Measurements from ENCODE around the gene MAN2B2. TPM values are rescaled to one million over a fixed set of nuclear protein-coding genes. Genes with fewer than 3 reads are reported as not detected.

MAN2B2 gene
- total and polyA plus RNA-seq, 2 of the 4 experiments (the other 2 are of a cell fraction) = 13.4 to 34.1 TPM

DNA sequence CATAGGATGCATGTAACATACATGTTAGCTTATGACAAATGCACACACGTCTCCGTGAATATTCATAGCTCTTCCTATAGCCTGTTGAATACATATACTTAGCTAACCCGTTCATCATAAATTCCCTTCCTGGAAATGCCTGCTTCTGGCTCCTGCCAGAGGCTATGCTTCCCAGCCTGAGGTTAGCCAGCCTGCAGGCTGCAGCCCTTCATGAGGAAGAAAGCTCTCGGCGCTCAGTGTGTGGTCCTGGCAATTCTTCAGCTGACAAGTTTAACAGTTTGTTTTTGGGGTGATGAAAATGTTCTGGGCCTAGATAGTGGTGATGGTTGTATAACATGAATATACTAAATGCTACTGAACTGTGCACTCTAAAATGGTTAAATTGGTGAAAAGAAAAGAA is 48.8 kb upstream of the MAN2B2 start:
- Histone ChIP-seq H2BK15ac (ENCODE audit: low read depth, low read length) (no peak overlapping the region), H4K5ac (ENCODE audit: low read depth, low read length) (no peak overlapping the region), H2BK20ac (ENCODE audit: low read depth, low read length) (no peak overlapping the region), H3K23ac (ENCODE audit: low read depth, low read length) (no peak overlapping the region), H3K14ac (replicated peaks; ENCODE audit: low read depth, low read length) (no peak overlapping the region), H3K27ac (ENCODE audit: insufficient read depth, low read length) (no peak overlapping the region), H3K9me1 (ENCODE audit: insufficient read depth, low read length) (no peaks in the 10 kb centered on the region), H3K4ac (ENCODE audit: low read depth, low read length) (no peak overlapping the region), H2BK120ac (ENCODE audit: low read depth, low read length) (no peak overlapping the region), H4K91ac (ENCODE audit: insufficient read depth, low read depth, low read length) (no peak overlapping the region), H2AK9ac (replicated peaks; ENCODE audit: low read depth, low read length, poor library complexity) (no peak overlapping the region), H3K4me2 (ENCODE audit: low read depth, low read length) (no peak overlapping the region), H2AFZ (replicated peaks; ENCODE audit: low read length, poor library complexity) (no peak overlapping the region), H3K18ac (ENCODE audit: low read depth, low read length) (no peak overlapping the region), H4K8ac (ENCODE audit: low read depth in 2 of 2, low read length in 2 of 2) (no peak overlapping the region), H3K27me3 (ENCODE audit: control insufficient read depth, insufficient read depth, low read length) (peaks cover 3% of the 10 kb centered on the region; the same call in 1 of the 2 replicates), H3K4me1 (ENCODE audit: control insufficient read depth, insufficient read depth, low read length) (no peaks in the 10 kb centered on the region), H2BK5ac (ENCODE audit: low read depth, low read length, poor library complexity, severe bottlenecking) (no peak overlapping the region), H3K79me1 (ENCODE audit: low read depth in 1 of 2, low read length in 2 of 2) (no peaks in the 10 kb centered on the region), H2AK5ac (ENCODE audit: low read depth, low read length) (no peak overlapping the region), H3K9ac (ENCODE audit: low read depth, low read length) (no peak overlapping the region), H3K4me3 (ENCODE audit: insufficient read depth, low read depth, low read length) (no peak overlapping the region), H3K9me3 (ENCODE audit: control insufficient read depth, insufficient read depth, low read length) (no peaks in the 10 kb centered on the region), H4K20me1 (ENCODE audit: insufficient read depth, low read length) (no peaks in the 10 kb centered on the region), H3K36me3 (ENCODE audit: control insufficient read depth, insufficient read depth, low read length) (no peaks in the 10 kb centered on the region), H3K56ac (ENCODE audit: extremely low read depth, insufficient read depth, low read length) (no peak overlapping the region)
- POLR2A ChIA-PET (ENCODE audit: unreplicated experiment) = no interaction called here
- no TSS peak for BruUV-seq (replicated peaks)
- ATAC-seq (ENCODE audit: low read depth) (no peak), DNase-seq (no peak)
- in situ Hi-C loops (cut with MboI; ENCODE audit: low sequenced_read_pairs) = no loop called here
- no peak for TF ChIP-seq POLR2A (IDR thresholded peaks at IDR 0.05; ENCODE audit: low read depth, low read length)
- no peak for TF ChIP-seq CEBPB (IDR thresholded peaks at IDR 0.05; ENCODE audit: low read depth, low read length)
- TF ChIP-seq CHD1 (IDR thresholded peaks at IDR 0.05; ENCODE audit: low read depth, low read length) = no peak
- no peak for TF ChIP-seq MXI1 (IDR thresholded peaks at IDR 0.05; ENCODE audit: borderline replicate concordance, low read depth, low read length)
- no peak for TF ChIP-seq SMC3 (IDR thresholded peaks at IDR 0.05; ENCODE audit: low read depth, low read length)
- no peak for TF ChIP-seq RAD21 (IDR thresholded peaks at IDR 0.05; ENCODE audit: low read length)
- no peak for TF ChIP-seq NFE2L2 (IDR thresholded peaks at IDR 0.05; ENCODE audit: low read depth, low read length)
- intact Hi-C loops (cut with micrococcal nuclease) = no loop called here
- dilution Hi-C loops (cut with HindIII; ENCODE audit: low sequenced_read_pairs, unreplicated experiment) = no loop called here
- CTCF ChIA-PET = no interaction called here
- no CpG with 5 or more reads among the region's 5 CpGs for WGBS, 2 experiments (ENCODE audit: extremely low coverage in 2 of 2, insufficient read length in 1 of 2)

Data from IMR-90 (cell line).